ENCODE results near the gene MYO15B.

The MYO15B gene

GRCh38 chr17:75624714-75625345 lies 37.2 kb downstream of the MYO15B start:
- no peaks in the 10 kb centered on the region for H3K4me1 Mint-ChIP-seq
- no peak for ATAC-seq (ENCODE audit: low read depth)
- H3K27me3 Mint-ChIP-seq = no peaks in the 10 kb centered on the region
- H3K27ac Mint-ChIP-seq = no peak overlapping the region
- peaks cover 1% of the 10 kb centered on the region for H3K36me3 Mint-ChIP-seq
- no peak for DNase-seq (ENCODE audit: low spot score in 2 of 2)
- H3K4me3 Mint-ChIP-seq = no peak overlapping the region
- H3K9me3 Mint-ChIP-seq = no peaks in the 10 kb centered on the region

DNA sequence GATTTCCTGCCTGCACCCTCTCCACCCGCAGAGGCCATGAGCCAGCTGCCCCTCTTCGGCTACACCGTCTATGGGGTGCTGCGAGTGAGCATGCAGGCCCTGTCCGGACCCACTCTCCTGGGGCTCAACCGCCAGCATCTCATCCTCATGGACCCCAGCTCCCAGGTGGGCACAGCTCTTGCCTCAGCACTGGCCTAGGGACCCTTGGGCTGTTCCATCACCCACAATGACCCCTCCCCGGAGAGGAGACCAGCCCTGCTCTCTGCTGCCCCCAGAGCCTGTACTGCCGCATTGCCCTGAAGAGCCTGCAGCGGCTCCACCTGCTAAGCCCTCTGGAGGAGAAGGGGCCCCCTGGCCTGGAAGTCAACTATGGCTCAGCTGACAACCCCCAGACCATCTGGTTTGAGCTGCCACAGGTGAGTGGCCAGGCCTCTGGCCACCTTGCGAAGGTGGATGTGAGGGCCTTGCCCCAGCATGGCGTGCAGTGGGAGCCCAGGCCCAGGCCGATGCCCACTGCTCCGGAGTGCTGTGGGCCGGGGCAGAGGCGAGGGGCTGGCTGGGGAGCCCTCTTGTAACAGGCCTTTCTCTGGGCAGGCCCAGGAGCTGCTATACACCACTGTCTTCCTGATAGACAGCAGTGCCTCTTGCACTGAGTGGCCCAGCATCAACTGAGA lies 38.4 kb downstream of the MYO15B start:
- peak; percentile 77 for ATAC-seq (ENCODE audit: low read depth)
- no peaks in the 10 kb centered on the region for H3K4me1 Mint-ChIP-seq
- DNase-seq (ENCODE audit: low spot score in 2 of 2) = peak in 1 of 2 donors; percentile 18
- no peak overlapping the region for H3K27ac Mint-ChIP-seq
- no peak overlapping the region for H3K4me3 Mint-ChIP-seq
- no peaks in the 10 kb centered on the region for H3K27me3 Mint-ChIP-seq
- H3K36me3 Mint-ChIP-seq = peaks cover 1% of the 10 kb centered on the region
- no peaks in the 10 kb centered on the region for H3K9me3 Mint-ChIP-seq

DNA sequence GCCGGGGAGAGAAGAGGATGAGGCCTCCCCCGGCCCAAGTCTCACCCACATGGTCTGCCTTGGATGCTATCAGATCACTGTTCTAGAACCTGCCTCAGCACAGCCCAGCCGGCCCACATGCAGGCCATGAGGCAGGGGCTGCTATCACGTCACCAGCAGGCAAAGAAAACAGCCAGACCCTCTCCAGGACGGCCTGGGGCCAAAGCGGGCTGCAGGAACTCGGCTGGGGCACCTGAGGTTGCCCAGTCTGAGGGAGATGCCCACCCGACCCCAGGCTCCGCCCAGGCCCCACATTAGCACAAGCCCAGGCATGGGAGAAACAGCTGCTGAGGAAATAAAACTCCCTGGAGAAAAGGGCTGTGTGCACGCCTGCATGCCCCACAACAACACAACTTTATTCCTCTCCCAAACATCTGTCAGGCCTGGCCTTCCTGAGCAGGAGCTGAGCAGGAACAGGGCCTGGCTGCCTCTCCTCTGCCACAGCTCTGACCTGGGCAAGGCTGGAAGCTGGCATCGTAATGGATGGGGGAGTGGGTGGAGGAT lies 39.0 kb downstream of the MYO15B start:
- Mint-ChIP-seq H3K27me3 (no peaks in the 10 kb centered on the region), H3K27ac (no peak overlapping the region), H3K36me3 (peaks cover 1% of the 10 kb centered on the region), H3K4me1 (no peaks in the 10 kb centered on the region), H3K9me3 (no peaks in the 10 kb centered on the region), H3K4me3 (no peak overlapping the region)
- ATAC-seq (ENCODE audit: low read depth) (no peak), DNase-seq (ENCODE audit: low spot score in 2 of 2) (no peak)

GRCh38 chr17:75627094-75627493 lies 39.5 kb downstream of the MYO15B start:
- no peaks in the 10 kb centered on the region for H3K4me1 Mint-ChIP-seq

GRCh38 chr17:75628425-75628824 lies 40.8 kb downstream of the MYO15B start:
- Mint-ChIP-seq H3K4me3 (no peak overlapping the region), H3K9me3 (no peaks in the 10 kb centered on the region), H3K36me3 (peaks cover 1% of the 10 kb centered on the region), H3K27ac (no peak overlapping the region), H3K27me3 (no peaks in the 10 kb centered on the region), H3K4me1 (no peaks in the 10 kb centered on the region)
- ATAC-seq (ENCODE audit: low read depth) = no peak
- no peak for DNase-seq (ENCODE audit: low spot score in 2 of 2)

More at GRCh38 chr17:75627094-75627493, 39.5 kb downstream of the MYO15B start:
- Mint-ChIP-seq H3K9me3 (no peaks in the 10 kb centered on the region), H3K27ac (no peak overlapping the region), H3K27me3 (no peaks in the 10 kb centered on the region), H3K4me3 (no peak overlapping the region), H3K36me3 (peaks cover 1% of the 10 kb centered on the region)
- ATAC-seq (ENCODE audit: low read depth) = no peak
- no peak for DNase-seq (ENCODE audit: low spot score in 2 of 2)

DNA sequence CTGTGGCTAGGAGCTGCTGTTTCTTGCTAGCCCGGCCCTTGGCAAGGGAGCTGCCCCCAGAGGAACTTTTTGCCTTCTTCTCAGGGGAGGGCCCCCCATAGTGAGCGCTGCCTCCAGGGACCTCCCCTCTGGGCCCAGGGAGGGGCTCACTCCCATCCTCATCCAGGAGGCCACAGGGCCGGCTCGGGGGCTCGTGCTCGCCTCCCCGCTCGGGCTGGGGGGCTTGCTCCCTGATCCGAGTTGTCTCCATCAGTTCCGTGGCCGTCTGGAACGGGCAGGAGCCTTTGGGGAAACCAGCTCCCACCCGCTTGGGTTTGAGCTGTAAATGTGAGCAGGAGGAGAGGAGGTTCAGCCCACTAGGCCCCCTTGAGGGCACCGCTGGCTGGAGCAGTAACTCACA lies 41.6 kb downstream of the MYO15B start:
- no peak for ATAC-seq (ENCODE audit: low read depth)
- DNase-seq (ENCODE audit: low spot score in 2 of 2) = no peak
- Mint-ChIP-seq H3K36me3 (peaks cover 1% of the 10 kb centered on the region), H3K27ac (no peak overlapping the region), H3K4me1 (peaks cover 2% of the 10 kb centered on the region), H3K4me3 (no peak overlapping the region), H3K9me3 (no peaks in the 10 kb centered on the region), H3K27me3 (no peaks in the 10 kb centered on the region)

GRCh38 chr17:75630071-75630917 lies 42.7 kb downstream of the MYO15B start:
- H3K4me3 Mint-ChIP-seq = no peak overlapping the region
- peaks cover 1% of the 10 kb centered on the region for H3K36me3 Mint-ChIP-seq
- H3K9me3 Mint-ChIP-seq = no peaks in the 10 kb centered on the region
- no peak overlapping the region for H3K27ac Mint-ChIP-seq
- H3K27me3 Mint-ChIP-seq = no peaks in the 10 kb centered on the region
- DNase-seq (ENCODE audit: low spot score in 2 of 2) (no peak), ATAC-seq (ENCODE audit: low read depth) (no peak)
- peaks cover 2% of the 10 kb centered on the region for H3K4me1 Mint-ChIP-seq

DNA sequence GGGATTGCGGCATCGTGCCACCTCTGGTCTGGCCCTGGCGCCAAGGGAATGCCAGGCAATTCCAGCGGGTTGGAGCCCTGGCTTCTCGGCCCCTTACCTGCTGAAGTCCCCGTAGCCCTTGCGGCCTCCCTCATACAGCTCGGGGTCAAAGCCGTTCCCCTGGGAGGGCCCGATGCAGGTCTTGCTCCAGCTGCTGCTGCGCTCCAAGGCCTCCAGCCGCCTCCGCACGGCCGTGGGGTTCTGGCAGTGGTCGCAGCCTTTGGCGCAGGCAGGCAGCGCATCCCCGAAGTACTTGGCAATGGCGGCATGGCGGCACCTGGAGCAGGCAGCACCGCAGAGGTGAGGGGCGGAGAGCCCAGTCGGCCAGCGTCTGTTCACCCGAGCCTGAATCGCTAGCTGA lies 43.8 kb downstream of the MYO15B start:
- Mint-ChIP-seq H3K4me1 (peaks cover 2% of the 10 kb centered on the region), H3K9me3 (no peaks in the 10 kb centered on the region), H3K27me3 (no peaks in the 10 kb centered on the region), H3K36me3 (peaks cover 1% of the 10 kb centered on the region), H3K27ac (no peak overlapping the region), H3K4me3 (no peak overlapping the region)
- DNase-seq (ENCODE audit: low spot score in 2 of 2) = no peak
- no peak for ATAC-seq (ENCODE audit: low read depth)

- Mint-ChIP-seq H3K36me3 (peaks cover 1% of the 10 kb centered on the region), H3K27me3 (no peaks in the 10 kb centered on the region), H3K9me3 (no peaks in the 10 kb centered on the region), H3K4me1 (peaks cover 2% of the 10 kb centered on the region), H3K27ac (no peak overlapping the region), H3K4me3 (no peak overlapping the region)
- DNase-seq (ENCODE audit: low spot score in 2 of 2) = no peak
- no peak for ATAC-seq (ENCODE audit: low read depth)
Observed at GRCh38 chr17:75632428-75632827, 44.8 kb downstream of the MYO15B start.

DNA sequence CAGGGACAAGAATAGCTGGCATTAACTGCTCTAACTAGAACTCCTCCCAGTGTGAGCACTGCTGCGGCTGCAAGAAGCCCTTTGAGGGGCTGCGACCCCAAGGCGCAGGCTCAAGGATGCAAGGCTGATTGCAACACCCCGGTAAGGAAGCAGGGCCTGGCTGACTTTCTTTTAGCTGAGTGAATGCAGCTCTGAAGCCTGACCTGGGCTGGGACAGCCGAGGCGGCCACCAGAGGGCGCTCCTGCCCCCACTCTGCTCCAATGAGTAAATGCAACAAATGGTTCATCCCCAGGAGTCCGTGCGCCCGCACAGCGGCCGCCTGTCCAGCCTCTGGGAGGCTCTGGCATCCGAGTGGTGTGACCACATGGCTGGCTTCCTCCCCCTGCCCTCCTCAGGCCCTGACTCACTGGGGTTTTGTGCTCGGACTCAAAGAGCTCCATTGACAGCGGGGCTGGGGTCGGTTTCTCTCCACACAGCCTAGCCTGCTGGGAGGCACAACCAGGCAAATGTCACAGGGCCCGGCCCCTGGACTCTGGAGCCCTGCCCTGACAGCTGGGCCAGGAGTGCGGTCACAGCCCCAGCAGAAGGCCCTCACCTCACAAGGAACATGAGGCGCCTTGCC lies 45.4 kb downstream of the MYO15B start, which contains the start of gene SMIM5:
TSS of gene SMIM5 (plus strand) at position 572 of the 623 bp plus-strand sequence. CDS start 6,768 bp downstream, outside the sequence.
- DNase-seq (ENCODE audit: low spot score in 2 of 2) (peak; percentile 85 to 87), ATAC-seq (ENCODE audit: low read depth) (peak; percentile 94)
- peaks cover 2% of the 10 kb centered on the region for H3K4me1 Mint-ChIP-seq
- peaks cover 1% of the 10 kb centered on the region for H3K36me3 Mint-ChIP-seq
- no peak within 1 kb of the TSS for H3K27ac Mint-ChIP-seq
- H3K4me3 Mint-ChIP-seq = no peak within 1 kb of the TSS
- H3K27me3 Mint-ChIP-seq = no peaks in the 10 kb centered on the region
- H3K9me3 Mint-ChIP-seq = no peaks in the 10 kb centered on the region

- ATAC-seq (ENCODE audit: low read depth) = peak; percentile 49
- Mint-ChIP-seq H3K27ac (no peak overlapping the region), H3K9me3 (no peaks in the 10 kb centered on the region), H3K36me3 (peaks cover 2% of the 10 kb centered on the region), H3K4me1 (peaks cover 2% of the 10 kb centered on the region), H3K27me3 (no peaks in the 10 kb centered on the region), H3K4me3 (no peak overlapping the region)
- peak; percentile 30 to 44 for DNase-seq (ENCODE audit: low spot score in 2 of 2)
Observed at GRCh38 chr17:75633486-75634375, 46.1 kb downstream of the MYO15B start.

DNA sequence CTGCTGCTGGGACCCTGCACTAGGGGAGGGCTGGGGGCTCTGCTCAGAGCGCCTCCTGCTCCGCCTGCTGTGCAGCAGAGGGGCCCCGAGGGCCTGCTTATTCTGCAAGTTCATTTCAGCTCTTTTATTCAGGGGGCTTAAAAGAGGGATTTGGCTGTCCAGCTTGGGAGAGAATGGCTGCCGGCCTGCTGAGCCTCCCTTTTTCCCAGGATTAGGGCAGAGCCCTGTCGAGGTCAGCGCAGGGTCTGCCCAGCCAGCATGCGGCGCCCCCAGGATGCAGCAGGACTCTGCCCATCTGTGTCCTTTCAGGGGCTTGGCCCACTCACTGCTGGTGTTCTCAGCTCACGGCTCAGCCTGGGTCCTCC lies 46.8 kb downstream of the MYO15B start:
- Mint-ChIP-seq H3K9me3 (no peaks in the 10 kb centered on the region), H3K36me3 (peaks cover 2% of the 10 kb centered on the region), H3K27ac (no peak overlapping the region), H3K4me1 (peaks cover 2% of the 10 kb centered on the region), H3K4me3 (no peak overlapping the region), H3K27me3 (no peaks in the 10 kb centered on the region)
- DNase-seq (ENCODE audit: low spot score in 2 of 2) = no peak
- no peak for ATAC-seq (ENCODE audit: low read depth)

Data from memory B cell (primary cell).